GM18511 (cell line): ENCODE measurements around the gene TBC1D9B.
"Not testable (repeated sequence)": the region's sequence is repeated elsewhere in the genome, so short reads cannot be mapped to it uniquely, and the experiment has no call there.

Experiments
- ATAC-seq: cut with Tn5 transposase; IDR thresholded peaks from one replicate; pipeline ENCODE4 v1.9.1; 2021; ENCODE audit warnings: mild to moderate bottlenecking, moderate library complexity; ENCODE audit not compliant: unreplicated experiment

Gene TBC1D9B

DNA sequence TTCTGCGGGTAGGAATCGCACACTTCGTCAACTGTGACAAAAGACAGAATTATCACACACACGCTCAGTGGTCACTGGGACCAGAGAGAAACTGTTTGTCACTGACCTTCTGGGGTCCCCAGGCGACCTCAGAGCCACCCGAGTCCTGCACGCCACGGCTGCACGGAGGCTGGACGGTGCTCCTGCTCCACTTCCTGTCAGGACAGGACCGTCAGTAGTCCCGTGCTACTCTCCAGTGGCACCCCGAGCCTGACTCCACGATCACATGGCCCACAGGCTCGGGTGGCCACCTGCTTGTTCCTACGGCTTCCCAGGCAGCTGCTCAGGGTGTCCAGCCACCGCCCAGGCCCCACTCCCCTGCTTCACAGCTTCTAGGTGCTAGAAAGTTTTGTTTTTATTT lies 66.9 kb downstream of the TBC1D9B start:
- ATAC-seq = no peak

DNA sequence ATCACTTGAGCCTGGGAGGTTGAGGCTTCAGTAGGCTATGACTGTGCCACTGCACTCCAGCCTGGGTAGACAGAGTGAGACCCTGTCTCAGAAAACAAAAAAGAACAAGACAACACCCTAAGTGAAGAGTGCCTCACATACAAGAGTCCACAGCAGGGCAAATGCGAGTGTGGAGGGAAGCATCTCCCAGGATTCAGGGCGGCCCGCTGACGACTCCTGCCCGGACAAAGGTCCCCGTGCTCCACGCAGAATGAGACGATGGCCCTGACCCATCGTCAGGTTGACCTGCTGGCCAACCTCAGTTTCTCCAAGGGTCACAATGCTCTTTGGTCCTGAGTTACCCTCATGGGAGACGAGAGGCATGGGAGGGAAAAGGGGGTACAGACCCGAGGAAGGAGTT lies 67.4 kb downstream of the TBC1D9B start:
- ATAC-seq = no peak

DNA sequence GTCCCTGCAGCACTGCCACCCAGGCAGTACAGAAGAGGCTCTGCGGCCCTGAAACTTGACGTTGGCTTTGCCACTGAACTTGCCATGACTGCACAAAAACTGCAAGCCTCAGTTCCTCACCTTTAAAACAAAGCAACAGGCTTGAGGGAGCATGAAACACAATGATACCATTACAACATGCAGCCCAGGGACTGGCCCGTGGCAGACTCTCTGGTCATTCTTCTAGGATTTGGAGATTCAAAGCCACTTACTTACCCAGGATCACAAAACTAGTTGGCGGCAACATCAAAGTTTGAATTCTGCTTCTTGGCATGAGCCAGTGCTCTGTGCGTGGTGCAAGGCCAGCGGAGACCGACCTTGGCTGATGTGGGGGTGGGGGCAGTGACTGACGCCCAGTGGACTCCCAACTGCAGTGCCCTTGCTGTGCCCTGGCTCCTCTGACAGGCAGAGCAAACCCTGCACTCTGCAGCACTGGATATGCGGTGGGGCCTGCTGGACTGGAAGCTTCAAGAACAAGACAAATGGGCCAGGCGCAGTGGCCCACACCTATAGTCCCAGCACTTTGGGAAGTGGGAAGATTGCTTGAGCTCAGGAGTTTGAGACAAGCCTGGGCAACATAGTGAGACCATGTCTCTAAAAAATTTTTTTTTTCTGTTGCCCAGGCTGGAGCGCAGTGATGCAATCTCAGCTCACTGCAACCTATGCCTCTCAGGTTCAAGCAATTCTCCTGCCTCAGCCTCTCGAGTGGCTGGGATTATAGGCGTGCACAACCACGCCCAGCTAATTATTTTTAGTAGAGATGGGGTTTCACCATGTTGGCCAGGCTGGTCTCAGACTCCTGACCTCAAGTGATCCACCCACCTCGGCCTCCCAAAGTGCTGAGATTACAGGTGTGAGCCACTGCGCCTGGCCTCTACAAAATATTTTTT lies 68.1 kb downstream of the TBC1D9B start:
- no peak for ATAC-seq

DNA sequence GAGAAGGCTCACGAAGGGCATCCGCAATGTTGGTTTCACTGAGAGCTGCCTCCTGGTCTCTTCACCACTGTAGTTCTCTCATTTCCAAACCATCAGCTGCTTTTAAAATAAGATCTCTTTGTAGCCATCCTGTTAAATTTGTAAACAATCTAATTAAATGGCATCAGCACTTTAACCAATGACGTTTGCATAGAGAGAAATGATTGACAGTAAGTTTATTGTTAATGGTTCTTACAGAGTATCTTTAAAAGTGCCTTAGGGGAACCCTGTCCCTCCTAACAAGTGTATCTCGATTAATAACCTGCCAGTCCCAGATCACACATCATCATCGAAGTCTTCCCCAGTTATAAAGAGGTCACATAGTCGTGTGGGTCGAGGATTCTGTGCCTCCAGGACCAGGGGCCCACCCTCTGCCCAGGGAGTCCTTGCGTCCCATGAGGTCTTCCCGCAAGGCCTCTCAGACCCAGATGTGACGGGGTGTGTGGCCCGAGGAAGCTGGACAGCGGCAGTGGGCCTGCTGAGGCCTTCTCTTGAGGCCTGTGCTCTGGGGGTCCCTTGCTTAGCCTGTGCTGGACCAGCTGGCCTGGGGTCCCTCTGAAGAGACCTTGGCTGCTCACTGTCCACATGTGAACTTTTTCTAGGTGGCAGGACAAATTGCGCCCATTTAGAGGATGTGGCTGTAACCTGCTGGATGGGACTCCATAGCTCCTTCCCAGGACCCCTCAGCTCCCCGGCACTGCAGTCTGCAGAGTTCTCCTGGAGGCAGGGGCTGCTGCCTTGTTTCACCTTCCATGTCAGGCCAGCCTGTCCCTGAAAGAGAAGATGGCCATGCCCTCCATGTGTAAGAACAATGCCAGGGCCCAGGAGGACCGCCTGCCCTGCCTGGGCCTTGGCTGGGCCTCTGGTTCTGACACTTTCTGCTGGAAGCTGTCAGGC lies 70.4 kb downstream of the TBC1D9B start:
- no peak for ATAC-seq

DNA sequence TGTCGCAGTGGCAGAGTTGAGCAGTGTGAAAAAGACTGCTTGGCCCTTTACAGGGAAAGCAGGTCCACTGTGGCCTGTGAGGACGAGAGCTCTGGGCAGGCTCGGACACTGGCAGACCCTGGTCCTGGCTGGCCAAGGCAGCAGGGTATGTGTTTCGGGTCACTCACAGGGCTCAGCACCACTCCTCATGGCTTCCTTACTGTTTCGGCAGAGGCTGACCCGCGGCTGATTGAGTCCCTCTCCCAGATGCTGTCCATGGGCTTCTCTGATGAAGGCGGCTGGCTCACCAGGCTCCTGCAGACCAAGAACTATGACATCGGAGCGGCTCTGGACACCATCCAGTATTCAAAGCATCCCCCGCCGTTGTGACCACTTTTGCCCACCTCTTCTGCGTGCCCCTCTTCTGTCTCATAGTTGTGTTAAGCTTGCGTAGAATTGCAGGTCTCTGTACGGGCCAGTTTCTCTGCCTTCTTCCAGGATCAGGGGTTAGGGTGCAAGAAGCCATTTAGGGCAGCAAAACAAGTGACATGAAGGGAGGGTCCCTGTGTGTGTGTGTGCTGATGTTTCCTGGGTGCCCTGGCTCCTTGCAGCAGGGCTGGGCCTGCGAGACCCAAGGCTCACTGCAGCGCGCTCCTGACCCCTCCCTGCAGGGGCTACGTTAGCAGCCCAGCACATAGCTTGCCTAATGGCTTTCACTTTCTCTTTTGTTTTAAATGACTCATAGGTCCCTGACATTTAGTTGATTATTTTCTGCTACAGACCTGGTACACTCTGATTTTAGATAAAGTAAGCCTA lies 71.3 kb downstream of the TBC1D9B start:
- no peak for ATAC-seq

DNA sequence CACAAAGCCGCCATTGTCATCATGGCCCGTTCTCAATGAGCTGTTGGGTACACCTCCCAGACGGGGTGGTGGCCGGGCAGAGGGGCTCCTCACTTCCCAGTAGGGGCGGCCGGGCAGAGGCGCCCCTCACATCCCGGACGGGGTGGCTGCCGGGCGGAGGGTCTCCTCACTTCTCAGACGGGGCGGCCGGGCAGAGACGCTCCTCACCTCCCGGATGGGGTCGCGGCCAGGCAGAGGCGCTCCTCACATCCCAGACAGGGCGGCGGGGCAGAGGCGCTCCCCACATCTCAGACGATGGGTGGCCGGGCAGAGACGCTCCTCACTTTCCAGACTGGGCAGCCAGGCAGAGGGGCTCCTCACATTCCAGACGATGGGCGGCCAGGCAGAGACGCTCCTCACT lies 72.8 kb downstream of the TBC1D9B start:
- not testable (repeated sequence) for ATAC-seq

DNA sequence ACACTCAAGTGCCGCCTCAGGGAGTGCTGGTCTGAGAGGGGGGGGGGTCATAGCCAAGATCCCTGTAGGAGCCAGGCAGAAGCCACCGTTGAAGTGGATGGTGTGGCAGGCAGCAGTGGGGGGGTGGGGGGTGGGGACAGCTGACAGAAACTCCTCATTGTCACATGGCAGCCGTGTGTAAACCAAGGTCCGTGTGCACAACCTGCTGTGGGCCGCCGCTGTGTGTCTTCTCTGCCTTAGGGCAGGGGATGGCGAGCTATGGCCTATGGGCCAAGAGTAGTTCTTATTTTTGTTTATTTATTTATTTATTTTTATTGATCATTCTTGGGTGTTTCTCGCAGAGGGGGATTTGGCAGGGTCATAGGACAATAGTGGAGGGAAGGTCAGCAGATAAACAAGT lies 73.6 kb downstream of the TBC1D9B start:
- ATAC-seq = no peak

DNA sequence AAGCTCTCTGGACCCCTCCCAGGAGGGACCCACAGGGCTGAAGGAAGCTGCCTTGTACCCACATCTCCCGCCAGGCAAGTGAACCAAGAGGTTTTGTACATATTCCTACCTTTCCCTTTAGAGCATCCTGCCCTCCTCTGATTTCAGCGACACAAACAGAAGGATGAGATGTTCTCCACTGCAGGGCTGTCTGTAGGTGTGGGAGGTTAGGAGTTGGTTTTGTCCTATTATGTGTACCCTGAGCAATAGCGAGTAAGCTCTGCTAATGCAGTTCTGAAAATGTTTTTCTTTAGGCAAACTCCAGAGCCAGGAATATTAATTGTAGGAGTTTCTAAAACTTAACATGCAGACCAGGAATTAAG lies 74.0 kb downstream of the TBC1D9B start:
- no peak for ATAC-seq

DNA sequence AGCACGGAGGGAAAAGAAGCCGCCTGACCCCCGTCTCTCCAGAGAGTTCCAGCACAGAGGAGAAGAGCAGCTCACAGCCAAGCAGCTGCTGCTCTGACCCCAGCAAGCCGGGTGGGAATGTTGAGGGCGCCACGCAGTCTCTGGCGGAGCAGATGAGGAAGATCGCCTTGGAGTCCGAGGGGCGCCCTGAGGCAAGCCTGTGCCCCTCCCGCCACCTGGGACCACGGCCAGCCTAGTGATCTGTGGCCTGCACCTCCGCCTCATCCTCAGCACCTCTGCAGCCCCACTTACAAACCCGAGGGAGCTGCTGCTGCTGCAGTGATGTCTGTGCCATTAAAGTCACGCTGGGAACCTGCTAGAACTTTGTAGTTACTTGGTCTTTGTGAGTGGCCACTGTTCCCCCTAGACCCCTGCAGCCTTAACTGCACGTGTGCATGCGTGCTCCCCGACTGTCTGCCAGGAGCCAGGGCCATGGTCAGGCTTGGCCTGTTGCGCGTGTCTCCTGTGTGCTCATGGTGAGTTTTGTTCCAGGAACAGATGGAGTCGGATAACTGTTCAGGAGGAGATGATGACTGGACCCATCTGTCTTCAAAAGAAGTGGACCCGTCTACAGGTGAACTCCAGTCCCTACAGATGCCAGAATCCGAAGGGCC lies 74.5 kb downstream of the TBC1D9B start:
- no peak for ATAC-seq

DNA sequence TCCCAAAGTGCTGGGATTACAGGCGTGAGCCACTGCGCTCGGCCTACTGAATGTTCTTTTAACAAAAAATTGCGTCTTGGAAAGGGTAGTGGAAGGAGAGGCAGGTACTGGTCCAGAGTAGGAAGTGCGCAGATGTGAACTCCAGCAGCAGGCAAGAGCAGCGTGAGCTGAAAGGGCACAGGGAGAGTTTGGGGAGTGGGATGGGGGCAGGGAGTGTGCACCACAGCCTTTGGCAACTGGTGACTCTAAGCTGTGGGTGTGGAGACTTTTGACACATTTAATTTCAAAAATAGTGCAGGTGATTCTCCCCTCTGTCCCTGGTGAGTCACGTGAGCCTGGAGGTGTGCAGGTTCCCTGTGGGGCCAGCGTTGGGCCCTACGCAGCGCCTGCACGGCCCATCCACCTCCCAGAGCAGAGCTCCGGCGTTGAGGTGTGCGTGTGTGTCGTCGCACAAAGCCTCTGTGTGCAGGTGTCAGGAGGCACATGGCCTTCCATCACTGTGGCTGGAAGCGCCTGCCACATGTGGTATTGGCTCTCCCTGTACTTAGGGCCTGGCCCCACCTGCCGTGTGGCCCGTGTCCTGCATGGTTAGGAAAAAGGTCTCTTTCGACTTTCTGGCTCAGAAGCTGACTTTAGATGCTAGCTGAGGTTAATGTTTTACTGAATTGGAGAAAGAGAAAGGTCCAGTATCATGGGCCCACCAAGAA lies 75.5 kb downstream of the TBC1D9B start:
- no peak for ATAC-seq

DNA sequence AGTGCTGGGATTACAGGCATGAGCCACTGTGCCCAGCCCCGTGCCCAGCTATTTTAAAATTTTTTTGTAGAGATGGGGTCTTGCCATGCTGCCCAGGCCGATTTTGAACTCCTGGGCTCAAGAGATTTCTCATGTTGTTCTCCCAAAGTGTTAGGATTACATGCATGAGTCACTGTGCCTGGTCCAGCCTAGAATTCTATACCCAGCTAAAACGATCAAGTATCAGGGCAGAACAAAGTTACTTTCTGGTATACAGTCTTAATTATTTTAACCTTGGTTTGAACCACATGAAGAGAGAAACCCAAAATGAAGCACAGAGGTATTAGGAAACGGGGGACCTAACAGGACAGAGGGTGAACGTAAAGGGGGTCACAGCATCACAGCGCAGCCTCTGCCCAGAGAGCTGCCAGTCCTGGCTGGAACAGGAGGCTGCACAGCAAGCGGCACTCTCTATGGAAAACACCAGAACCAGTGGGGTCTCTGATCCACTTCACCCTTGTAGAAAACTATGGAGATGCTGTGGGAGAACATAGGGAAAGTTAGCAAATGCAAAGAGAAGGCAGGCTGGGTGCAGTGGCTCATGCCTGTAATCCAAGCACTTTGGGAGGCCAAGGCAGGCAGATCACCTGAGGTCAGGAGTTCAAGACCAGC lies 76.8 kb downstream of the TBC1D9B start:
- ATAC-seq = no peak

DNA sequence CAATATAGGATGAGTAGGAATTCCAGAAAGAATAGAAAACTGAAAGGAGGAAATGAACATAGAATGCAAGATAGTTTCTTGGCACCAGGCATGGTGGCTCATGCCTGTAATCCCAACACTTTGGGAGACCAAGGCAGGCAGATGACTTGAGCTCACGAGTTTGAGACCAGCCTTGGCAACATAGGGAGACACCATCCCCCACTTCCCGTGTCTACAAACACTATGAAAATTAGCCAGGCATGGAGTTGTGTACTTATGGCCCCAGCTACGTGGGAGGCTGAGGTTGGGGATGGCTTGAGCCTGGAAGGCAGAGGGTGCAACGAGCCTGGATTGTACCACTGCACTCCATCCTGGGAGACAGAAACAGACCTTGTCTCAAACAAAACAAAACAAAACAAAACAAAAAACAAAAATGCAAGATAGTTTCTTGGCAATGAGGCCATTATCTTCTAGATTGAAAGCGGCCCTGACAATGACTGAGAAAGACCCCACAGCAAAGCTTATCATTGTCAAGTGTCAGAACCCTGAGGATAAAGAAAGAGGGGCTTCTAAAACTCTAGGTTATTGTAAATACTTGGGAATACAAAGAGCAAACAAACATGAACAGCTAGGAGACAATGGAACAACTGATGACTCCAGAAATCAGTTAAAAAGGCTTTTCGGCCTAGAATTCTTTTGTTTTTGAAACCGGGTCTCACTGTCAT lies 77.8 kb downstream of the TBC1D9B start:
- ATAC-seq = no peak

DNA sequence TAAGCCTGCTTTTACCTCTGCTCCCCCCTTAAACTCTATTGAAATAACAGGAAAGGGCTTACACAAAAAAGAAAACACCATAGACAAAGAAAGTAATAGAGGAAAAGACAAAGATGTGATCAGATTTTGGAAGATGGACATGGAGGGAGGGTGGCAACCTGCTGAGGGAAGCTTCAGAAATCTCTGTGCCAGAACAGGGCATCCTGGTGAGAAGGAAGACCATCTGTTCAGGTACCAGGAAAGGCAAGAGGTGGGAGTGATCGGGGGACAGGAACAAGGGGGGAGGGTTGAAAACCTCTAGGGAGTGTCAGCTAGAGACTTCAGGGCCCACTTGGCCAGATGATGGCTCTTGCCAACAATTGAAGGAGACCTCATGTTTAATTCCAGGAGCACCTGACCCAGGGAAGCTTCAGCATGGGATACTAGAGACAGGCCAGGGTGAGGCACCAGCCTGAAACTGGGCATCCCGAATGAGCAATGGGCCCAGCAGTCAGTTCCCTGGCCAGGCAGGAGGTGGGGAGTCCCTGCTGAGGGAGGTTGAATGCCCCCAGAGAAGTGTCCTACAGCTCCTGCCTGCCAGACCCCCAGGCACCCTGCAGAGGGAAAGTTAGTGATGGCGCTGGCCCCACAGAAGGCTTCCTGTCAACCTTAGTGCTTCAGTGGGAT lies 78.8 kb downstream of the TBC1D9B start:
- no peak for ATAC-seq

DNA sequence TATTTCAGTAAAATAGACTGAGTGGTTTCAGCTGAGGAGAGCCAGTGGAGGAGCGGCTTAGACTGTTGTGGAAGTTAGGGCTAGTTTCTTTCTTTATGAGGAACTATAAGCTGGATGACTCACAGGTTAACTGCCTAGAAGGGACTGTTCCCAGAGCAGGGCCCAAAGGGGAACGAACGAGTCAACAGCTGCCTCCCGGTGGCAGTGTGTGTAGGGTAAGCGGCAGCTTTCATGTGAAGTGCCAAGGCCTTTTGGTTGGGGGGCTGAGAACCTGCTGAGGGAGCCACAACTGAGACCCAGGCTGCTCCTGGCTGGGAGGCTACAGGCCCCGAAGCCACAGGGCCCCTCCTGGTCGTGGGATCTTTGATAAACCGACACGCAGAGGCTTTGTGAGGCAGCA lies 80.0 kb downstream of the TBC1D9B start:
- ATAC-seq = no peak

DNA sequence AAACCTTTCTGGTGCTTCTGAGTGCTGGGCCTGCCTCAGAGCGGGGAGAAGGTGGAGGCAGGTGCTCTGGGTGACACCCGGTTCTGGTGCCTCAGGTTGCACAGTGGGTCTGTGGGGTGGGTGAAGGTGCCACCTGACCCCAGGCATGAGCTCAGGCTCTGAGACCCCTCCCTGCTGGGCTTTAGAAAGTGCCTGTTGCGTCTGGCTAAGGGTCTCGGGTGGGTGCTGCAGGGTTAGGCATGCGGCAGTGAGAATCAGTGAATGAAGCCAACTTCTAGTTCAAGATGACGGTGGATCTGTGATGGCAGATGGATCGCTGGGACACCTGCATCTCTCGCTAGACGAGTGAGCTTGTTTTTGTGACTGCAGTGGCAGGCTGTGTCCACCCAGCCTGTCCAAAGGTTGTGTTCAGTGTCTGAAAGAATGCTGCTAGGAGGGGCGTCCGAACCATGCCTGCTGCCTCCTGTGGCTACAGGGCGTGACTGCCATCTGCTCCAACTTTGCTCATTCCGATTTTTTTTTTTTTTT lies 82.0 kb downstream of the TBC1D9B start:
- ATAC-seq = no peak

DNA sequence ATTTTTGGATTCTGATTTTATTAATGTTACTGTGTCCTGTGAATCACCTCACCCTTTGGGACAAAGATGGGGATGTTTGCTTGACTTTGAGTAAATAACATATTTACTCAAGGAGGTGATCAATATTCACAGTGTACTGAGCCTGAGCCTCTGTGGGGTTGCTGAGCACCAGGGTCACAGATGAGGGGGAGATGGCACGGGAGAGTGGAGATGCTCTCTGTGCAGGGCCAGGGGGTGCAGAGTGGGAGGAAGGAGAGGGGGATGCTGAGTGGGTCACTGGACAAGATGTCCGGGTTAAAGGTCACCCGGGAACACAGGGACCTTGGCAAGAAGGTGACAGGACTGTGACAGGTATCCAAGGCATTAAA lies 83.0 kb downstream of the TBC1D9B start:
- ATAC-seq = no peak

DNA sequence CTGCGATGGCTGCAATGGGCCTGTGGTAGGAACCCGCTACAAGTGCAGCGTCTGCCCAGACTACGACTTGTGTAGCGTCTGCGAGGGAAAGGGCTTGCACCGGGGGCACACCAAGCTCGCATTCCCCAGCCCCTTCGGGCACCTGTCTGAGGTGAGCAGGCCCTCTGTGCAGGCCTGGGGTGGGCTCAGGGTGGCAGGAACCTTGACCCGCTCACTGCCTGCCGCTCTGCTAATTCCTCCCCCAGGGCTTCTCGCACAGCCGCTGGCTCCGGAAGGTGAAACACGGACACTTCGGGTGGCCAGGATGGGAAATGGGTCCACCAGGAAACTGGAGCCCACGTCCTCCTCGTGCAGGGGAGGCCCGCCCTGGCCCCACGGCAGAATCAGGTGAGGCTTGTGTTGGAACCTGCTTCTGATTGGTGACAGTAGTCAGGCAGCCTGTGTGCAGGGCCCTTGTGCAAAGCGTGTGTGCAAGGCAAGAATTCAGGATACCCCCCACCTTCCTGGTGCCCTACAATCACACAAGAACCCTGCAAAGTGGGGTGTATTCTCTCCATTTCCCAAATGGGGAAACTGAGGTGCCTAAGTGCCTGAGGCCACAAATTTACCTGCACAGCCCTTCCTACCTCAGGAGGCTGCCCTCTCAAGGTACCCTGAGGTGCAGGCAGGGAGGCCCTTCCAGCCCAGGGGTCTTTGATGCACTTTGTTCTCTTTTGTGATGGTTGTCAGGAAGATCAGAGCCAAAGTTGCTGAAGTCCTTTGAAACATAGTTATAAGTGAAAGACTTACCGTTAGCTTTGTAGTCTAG lies 83.6 kb downstream of the TBC1D9B start:
- ATAC-seq = no peak
